MM.1S (cell line): ENCODE data around the gene ALX3.

Experiments used
- DNase-seq: peaks from one replicate; pipeline ENCODE4 v3.0.0-alpha.2; 2015
- H2AFZ ChIP-seq: fragments of 300-600 bp; sonication (generic); 2 replicates; pipeline ENCODE4 v1.6.0; 2016; ENCODE audit warnings: antibody characterized with exemption, low read length
- H3F3A ChIP-seq: fragments of 300-600 bp; sonication (generic); 2 replicates; pipeline ENCODE4 v1.6.1; 2016; ENCODE audit warnings: mild to moderate bottlenecking, antibody characterized with exemption, low read length, moderate library complexity, mixed read lengths; ENCODE audit not compliant: insufficient read depth
- H3K27ac ChIP-seq: fragments of 300-600 bp; sonication (generic); 2 replicates; pipeline ENCODE4 v1.5.1; 2016; ENCODE audit warnings: mild to moderate bottlenecking, low read length
- H3K27me3 ChIP-seq: fragments of 300-600 bp; sonication (generic); replicated peaks from 2 replicates; pipeline ENCODE4 v1.6.0; 2016; ENCODE audit warnings: low read length; ENCODE audit not compliant: insufficient read depth
- H3K36me3 ChIP-seq: fragments of 300-600 bp; sonication (generic); replicated peaks from 2 replicates; pipeline ENCODE4 v1.6.1; 2016; ENCODE audit warnings: mild to moderate bottlenecking, low read length, mixed read lengths; ENCODE audit not compliant: insufficient read depth
- H3K4me1 ChIP-seq: fragments of 300-600 bp; sonication (generic); 2 replicates; pipeline ENCODE4 v1.6.1; 2016; ENCODE audit warnings: low read length, mixed read lengths
- H3K4me2 ChIP-seq: fragments of 300-600 bp; sonication (generic); 2 replicates; pipeline ENCODE4 v1.6.0; 2016; ENCODE audit warnings: low read depth, low read length
- H3K4me3 ChIP-seq: fragments of 300-600 bp; sonication (generic); 2 replicates; pipeline ENCODE4 v1.5.1; 2016; ENCODE audit warnings: low read length, mixed read lengths
- H3K79me2 ChIP-seq: fragments of 300-600 bp; sonication (generic); 2 replicates; pipeline ENCODE4 v1.6.1; 2016; ENCODE audit warnings: mixed run types, low read length, mixed read lengths
- H3K9ac ChIP-seq: fragments of 300-600 bp; sonication (generic); 2 replicates; pipeline ENCODE4 v1.6.1; 2016; ENCODE audit warnings: low read length, mixed read lengths
- H3K9me2 ChIP-seq: fragments of 300-600 bp; sonication (generic); replicated peaks from 2 replicates; pipeline ENCODE4 v1.6.1; 2016; ENCODE audit warnings: mild to moderate bottlenecking, low read length, mixed read lengths; ENCODE audit not compliant: insufficient read depth
- H3K9me3 ChIP-seq: fragments of 300-600 bp; sonication (generic); replicated peaks from 2 replicates; pipeline ENCODE4 v1.6.1; 2016; ENCODE audit warnings: mild to moderate bottlenecking, low read length, mixed read lengths; ENCODE audit not compliant: insufficient read depth
- H4K20me1 ChIP-seq: fragments of 300-600 bp; sonication (generic); 2 replicates; pipeline ENCODE4 v1.6.1; 2016; ENCODE audit warnings: mild to moderate bottlenecking, low read length, moderate library complexity, mixed read lengths; ENCODE audit not compliant: insufficient read depth
- EZH2 ChIP-seq: fragments of 300-600 bp; sonication (generic); optimal IDR thresholded peaks from 2 replicates; pipeline ENCODE3; 2017; ENCODE audit warnings: low read depth, mild to moderate bottlenecking, antibody characterized with exemption, low read length, mixed read lengths
- EZH2phosphoT487 ChIP-seq: fragments of 300-600 bp; sonication (generic); IDR thresholded peaks from 2 replicates; pipeline ENCODE4 v1.6.1; 2018; ENCODE audit warnings: antibody characterized with exemption, low read length
- TF ChIP-seq, protein P1 (sequence below): fragments of 300-600 bp; sonication (generic); IDR thresholded peaks from 2 replicates; pipeline ENCODE4 v1.5.1; 2016; ENCODE audit warnings: antibody characterized with exemption, low read length, mixed read lengths

The ALX3 gene

DNA sequence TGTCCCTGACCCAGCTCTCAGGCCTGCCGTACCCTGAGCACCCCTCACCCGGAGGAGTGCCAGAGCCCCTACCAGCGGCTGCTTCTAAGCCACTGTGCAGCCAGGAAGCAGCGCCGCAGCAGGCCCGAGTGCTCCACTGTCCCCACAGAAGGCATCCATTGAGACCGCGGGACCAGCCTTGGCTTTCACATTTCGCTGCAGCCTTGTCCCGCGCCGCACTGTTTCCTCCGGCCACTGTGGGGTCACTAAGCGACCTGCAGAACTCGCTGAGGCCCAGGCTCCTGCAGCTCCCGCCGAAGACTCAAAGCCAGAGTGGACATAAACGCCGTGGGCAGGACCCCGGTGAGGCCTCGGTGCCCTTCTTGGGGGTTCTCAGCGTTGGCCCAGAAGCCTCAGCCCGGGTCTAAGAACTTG lies 3.0 kb downstream of the ALX3 start:
- Histone ChIP-seq H3K4me1 (no peaks in the 10 kb centered on the region), H3K4me3 (no peak overlapping the region), H3K36me3 (no peaks in the 10 kb centered on the region), H3K9me2 (no peaks in the 10 kb centered on the region), H3K27ac (no peak overlapping the region), H3K27me3 (no peaks in the 10 kb centered on the region), H3K79me2 (no peaks in the 10 kb centered on the region), H4K20me1 (no peaks in the 10 kb centered on the region), H2AFZ (no peak overlapping the region), H3K9me3 (no peaks in the 10 kb centered on the region), H3F3A (no peaks in the 10 kb centered on the region), H3K4me2 (no peak overlapping the region), H3K9ac (no peak overlapping the region)
- TF ChIP-seq, protein P1, sequence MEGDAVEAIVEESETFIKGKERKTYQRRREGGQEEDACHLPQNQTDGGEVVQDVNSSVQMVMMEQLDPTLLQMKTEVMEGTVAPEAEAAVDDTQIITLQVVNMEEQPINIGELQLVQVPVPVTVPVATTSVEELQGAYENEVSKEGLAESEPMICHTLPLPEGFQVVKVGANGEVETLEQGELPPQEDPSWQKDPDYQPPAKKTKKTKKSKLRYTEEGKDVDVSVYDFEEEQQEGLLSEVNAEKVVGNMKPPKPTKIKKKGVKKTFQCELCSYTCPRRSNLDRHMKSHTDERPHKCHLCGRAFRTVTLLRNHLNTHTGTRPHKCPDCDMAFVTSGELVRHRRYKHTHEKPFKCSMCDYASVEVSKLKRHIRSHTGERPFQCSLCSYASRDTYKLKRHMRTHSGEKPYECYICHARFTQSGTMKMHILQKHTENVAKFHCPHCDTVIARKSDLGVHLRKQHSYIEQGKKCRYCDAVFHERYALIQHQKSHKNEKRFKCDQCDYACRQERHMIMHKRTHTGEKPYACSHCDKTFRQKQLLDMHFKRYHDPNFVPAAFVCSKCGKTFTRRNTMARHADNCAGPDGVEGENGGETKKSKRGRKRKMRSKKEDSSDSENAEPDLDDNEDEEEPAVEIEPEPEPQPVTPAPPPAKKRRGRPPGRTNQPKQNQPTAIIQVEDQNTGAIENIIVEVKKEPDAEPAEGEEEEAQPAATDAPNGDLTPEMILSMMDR = no peak
- TF ChIP-seq EZH2 = no peak
- TF ChIP-seq EZH2phosphoT487 = no peak
- no peak for DNase-seq

DNA sequence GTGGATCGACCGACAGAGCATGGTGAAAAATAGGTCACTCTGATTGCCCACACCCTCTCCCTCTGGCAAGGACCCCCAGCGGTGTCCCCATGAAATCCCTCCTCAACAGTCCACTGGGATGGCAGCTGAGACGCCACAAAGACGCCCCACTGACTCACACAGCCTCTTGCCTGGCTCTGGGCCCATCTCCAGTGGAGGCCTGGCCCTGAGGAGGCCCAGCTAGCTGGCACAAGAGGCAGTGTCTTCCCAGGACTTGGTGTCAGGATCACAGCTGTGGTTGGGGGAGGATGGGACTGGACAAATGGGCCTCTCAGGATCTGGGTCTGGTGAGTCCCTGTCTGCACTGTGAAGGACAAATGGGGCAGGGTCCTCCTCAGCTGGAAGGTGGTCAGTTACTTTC lies 4.6 kb downstream of the ALX3 start:
- Histone ChIP-seq H3K79me2 (no peaks in the 10 kb centered on the region), H3K9me2 (no peaks in the 10 kb centered on the region), H3K4me3 (no peak overlapping the region), H3F3A (no peaks in the 10 kb centered on the region), H3K4me1 (no peaks in the 10 kb centered on the region), H3K27ac (no peak overlapping the region), H4K20me1 (no peaks in the 10 kb centered on the region), H3K4me2 (no peak overlapping the region), H3K27me3 (no peaks in the 10 kb centered on the region), H2AFZ (no peak overlapping the region), H3K36me3 (no peaks in the 10 kb centered on the region), H3K9me3 (no peaks in the 10 kb centered on the region), H3K9ac (no peak overlapping the region)
- TF ChIP-seq EZH2 (no peak), EZH2phosphoT487 (no peak)
- TF ChIP-seq, protein P1 = no peak
- no peak for DNase-seq

DNA sequence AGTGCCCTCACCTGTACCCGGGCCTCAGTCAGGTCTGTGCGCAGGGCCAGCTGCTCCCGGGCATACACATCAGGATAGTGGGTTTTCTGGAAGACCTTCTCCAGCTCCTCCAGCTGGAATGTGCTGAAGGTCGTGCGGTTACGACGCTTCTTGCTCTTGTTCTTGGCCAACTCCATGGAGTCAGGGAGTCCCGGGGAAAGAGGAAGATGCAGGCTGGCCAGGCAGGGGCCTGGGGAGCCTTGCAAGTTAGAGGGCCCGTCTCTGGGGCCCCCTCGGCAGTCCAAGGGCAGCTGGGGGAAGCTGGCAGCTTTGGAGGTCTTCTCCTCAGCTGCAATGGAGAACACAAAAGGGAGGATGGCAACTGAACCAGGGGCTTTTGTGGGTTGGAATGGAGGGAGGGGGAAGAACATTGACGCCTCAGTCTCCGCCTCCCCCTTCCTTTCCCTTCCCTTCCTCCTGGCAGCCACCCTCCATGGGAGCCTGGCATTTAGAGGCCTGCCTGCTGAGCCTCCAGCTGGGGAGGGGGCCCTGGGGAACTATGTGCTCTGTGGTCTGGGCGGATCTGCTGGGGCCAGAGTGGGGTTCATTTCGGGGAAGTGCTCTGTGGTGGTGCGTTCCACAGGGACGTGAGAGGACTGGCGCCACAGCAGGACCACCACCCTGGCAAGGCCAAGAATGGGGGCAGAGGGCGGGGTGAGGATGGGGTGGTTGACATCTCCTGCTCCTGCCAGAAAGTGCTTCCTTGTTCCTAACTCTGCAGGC lies 5.7 kb downstream of the ALX3 start:
- no peak overlapping the region for H3K27ac ChIP-seq
- H3K9me2 ChIP-seq = no peaks in the 10 kb centered on the region
- no peaks in the 10 kb centered on the region for H3K36me3 ChIP-seq
- H3K4me3 ChIP-seq = no peak overlapping the region
- H3K27me3 ChIP-seq = no peaks in the 10 kb centered on the region
- no peaks in the 10 kb centered on the region for H3F3A ChIP-seq
- no peak for DNase-seq
- no peak overlapping the region for H3K9ac ChIP-seq
- TF ChIP-seq, protein P1 = no peak
- no peak for TF ChIP-seq EZH2phosphoT487
- no peak for TF ChIP-seq EZH2
- H3K79me2 ChIP-seq = no peaks in the 10 kb centered on the region
- no peak overlapping the region for H2AFZ ChIP-seq
- H3K4me2 ChIP-seq = no peak overlapping the region
- no peaks in the 10 kb centered on the region for H4K20me1 ChIP-seq
- H3K4me1 ChIP-seq = no peaks in the 10 kb centered on the region
- H3K9me3 ChIP-seq = no peaks in the 10 kb centered on the region
